ENCODE data around the gene DIP2C. TPM values are rescaled to one million over a fixed set of nuclear protein-coding genes. Genes with fewer than 3 reads are reported as not detected.

The DIP2C gene
- total and polyA plus RNA-seq, 7 experiments from 2014 or later = 1.1 to 8.7 (median 4.5) TPM

- no peaks in the 10 kb centered on the region for H3K36me3 Mint-ChIP-seq
- CTCF ChIA-PET = no interaction called here
- no peaks in the 10 kb centered on the region for H3K4me1 ChIP-seq (ENCODE audit: control insufficient read depth in 2 of 2, insufficient read depth in 2 of 2, low read length in 2 of 2)
Measured at GRCh38 chr10:519055-519715, 170.3 kb downstream of the DIP2C start.

GRCh38 chr10:517872-518475, 171.5 kb downstream of the DIP2C start:
- Histone ChIP-seq H3K9me3 (ENCODE audit: control insufficient read depth in 2 of 3, low read length in 3 of 3) (no peaks in the 10 kb centered on the region), H3K27me3 (ENCODE audit: control insufficient read depth in 2 of 2, insufficient read depth in 2 of 2, low read length in 2 of 2) (no peaks in the 10 kb centered on the region), H3K4me1 (ENCODE audit: control insufficient read depth in 2 of 2, insufficient read depth in 2 of 2, low read length in 2 of 2) (no peaks in the 10 kb centered on the region), H3K27ac (ENCODE audit: low read depth, low read length) (no peak overlapping the region), H3K4me3 (ENCODE audit: low read length) (no peak overlapping the region), H3K36me3 (ENCODE audit: control insufficient read depth in 2 of 3, insufficient read depth in 3 of 3, low read length in 3 of 3) (no peaks in the 10 kb centered on the region)
- Mint-ChIP-seq H3K4me1 (peaks cover 0 to 11% (median 5%) of the 10 kb centered on the region in 7 donors), H3K9me3 (no peaks in the 10 kb centered on the region), H3K36me3 (no peaks in the 10 kb centered on the region), H3K27ac (no peak overlapping the region), H3K27me3 (peaks cover 0 to 19% (median 5%) of the 10 kb centered on the region in 5 donors), H3K4me3 (no peak overlapping the region)
- CTCF ChIA-PET = no interaction called here
- intact Hi-C loops (cut with micrococcal nuclease) = loop anchor here in 1 of 2 donors (10.0 kb wide), 1 partner anchor 557 kb away; no protein-coding TSS in a partner anchor
- POLR2A ChIA-PET = no interaction called here
- no peak for ATAC-seq
- no peak for DNase-seq

More at GRCh38 chr10:519055-519715, 170.3 kb downstream of the DIP2C start:
- H3K4me1 Mint-ChIP-seq = peaks cover 0 to 4% (median 0%) of the 10 kb centered on the region in 7 donors
- no peak overlapping the region for H3K27ac ChIP-seq (ENCODE audit: low read depth, low read length)
- H3K9me3 Mint-ChIP-seq = no peaks in the 10 kb centered on the region
- ATAC-seq = no peak
- intact Hi-C loops (cut with micrococcal nuclease) = loop anchor here in 1 of 2 donors (10.0 kb wide), 1 partner anchor 556 kb away; no protein-coding TSS in a partner anchor
- no peak for DNase-seq
- no peaks in the 10 kb centered on the region for H3K27me3 ChIP-seq (ENCODE audit: control insufficient read depth in 2 of 2, insufficient read depth in 2 of 2, low read length in 2 of 2)
- POLR2A ChIA-PET = interaction anchor here (1.1 kb wide), 1 partner anchor 32 kb away, joined by 3 read pairs; no protein-coding TSS in a partner anchor
- no peak overlapping the region for H3K4me3 ChIP-seq (ENCODE audit: low read length)
- H3K9me3 ChIP-seq (ENCODE audit: control insufficient read depth in 2 of 3, low read length in 3 of 3) = no peaks in the 10 kb centered on the region
- H3K36me3 ChIP-seq (ENCODE audit: control insufficient read depth in 2 of 3, insufficient read depth in 3 of 3, low read length in 3 of 3) = no peaks in the 10 kb centered on the region
- H3K27ac Mint-ChIP-seq = no peak overlapping the region
- H3K4me3 Mint-ChIP-seq = no peak overlapping the region
- peaks cover 0 to 19% (median 6%) of the 10 kb centered on the region in 5 donors for H3K27me3 Mint-ChIP-seq

- ChIA-PET CTCF (no interaction called here), POLR2A (no interaction called here)
- Histone ChIP-seq H3K27me3 (ENCODE audit: control insufficient read depth in 2 of 2, insufficient read depth in 2 of 2, low read length in 2 of 2) (no peaks in the 10 kb centered on the region), H3K36me3 (ENCODE audit: control insufficient read depth in 2 of 3, insufficient read depth in 3 of 3, low read length in 3 of 3) (no peaks in the 10 kb centered on the region), H3K4me3 (ENCODE audit: low read length) (no peak overlapping the region), H3K4me1 (ENCODE audit: control insufficient read depth in 2 of 2, insufficient read depth in 2 of 2, low read length in 2 of 2) (no peaks in the 10 kb centered on the region), H3K27ac (ENCODE audit: low read depth, low read length) (no peak overlapping the region), H3K9me3 (ENCODE audit: control insufficient read depth in 2 of 3, low read length in 3 of 3) (no peaks in the 10 kb centered on the region)
- Mint-ChIP-seq H3K4me3 (no peak overlapping the region), H3K36me3 (no peaks in the 10 kb centered on the region), H3K27me3 (peaks cover 0 to 13% (median 3%) of the 10 kb centered on the region in 5 donors), H3K9me3 (no peaks in the 10 kb centered on the region), H3K4me1 (peaks cover 0 to 13% (median 5%) of the 10 kb centered on the region in 7 donors), H3K27ac (no peak overlapping the region)
- intact Hi-C loops (cut with micrococcal nuclease) = loop anchor here in 1 of 2 donors (10.0 kb wide), 1 partner anchor 557 kb away; no protein-coding TSS in a partner anchor
- ATAC-seq (no peak), DNase-seq (no peak)
Measured at GRCh38 chr10:517241-517830, 172.1 kb downstream of the DIP2C start.

GRCh38 chr10:516764-517163, 172.7 kb downstream of the DIP2C start:
- CTCF ChIA-PET = no interaction called here
- H3K4me3 ChIP-seq (ENCODE audit: low read length) = no peak overlapping the region
- POLR2A ChIA-PET = no interaction called here
- no peaks in the 10 kb centered on the region for H3K36me3 ChIP-seq (ENCODE audit: control insufficient read depth in 2 of 3, insufficient read depth in 3 of 3, low read length in 3 of 3)
- H3K4me1 Mint-ChIP-seq = peaks cover 0 to 13% (median 5%) of the 10 kb centered on the region in 7 donors
- ATAC-seq = no peak
- H3K27ac ChIP-seq (ENCODE audit: low read depth, low read length) = no peak overlapping the region
- DNase-seq = no peak
- H3K4me1 ChIP-seq (ENCODE audit: control insufficient read depth in 2 of 2, insufficient read depth in 2 of 2, low read length in 2 of 2) = no peaks in the 10 kb centered on the region
- no peaks in the 10 kb centered on the region for H3K36me3 Mint-ChIP-seq
- no peak overlapping the region for H3K27ac Mint-ChIP-seq
- intact Hi-C loops (cut with micrococcal nuclease) = loop anchor here in 1 of 2 donors (10.0 kb wide), 1 partner anchor 558 kb away; no protein-coding TSS in a partner anchor
- no peak overlapping the region for H3K4me3 Mint-ChIP-seq
- H3K9me3 Mint-ChIP-seq = no peaks in the 10 kb centered on the region
- no peaks in the 10 kb centered on the region for H3K9me3 ChIP-seq (ENCODE audit: control insufficient read depth in 2 of 3, low read length in 3 of 3)
- H3K27me3 Mint-ChIP-seq = peaks cover 0 to 13% (median 3%) of the 10 kb centered on the region in 5 donors
- H3K27me3 ChIP-seq (ENCODE audit: control insufficient read depth in 2 of 2, insufficient read depth in 2 of 2, low read length in 2 of 2) = no peaks in the 10 kb centered on the region

- H3K27ac Mint-ChIP-seq = peak overlapping the region in 1 of 9 donors; percentile 14
- Histone ChIP-seq H3K27me3 (ENCODE audit: control insufficient read depth in 2 of 2, insufficient read depth in 2 of 2, low read length in 2 of 2) (no peaks in the 10 kb centered on the region), H3K4me3 (ENCODE audit: low read length) (no peak overlapping the region), H3K36me3 (ENCODE audit: control insufficient read depth in 2 of 3, insufficient read depth in 3 of 3, low read length in 3 of 3) (no peaks in the 10 kb centered on the region), H3K9me3 (ENCODE audit: control insufficient read depth in 2 of 3, low read length in 3 of 3) (no peaks in the 10 kb centered on the region), H3K4me1 (ENCODE audit: control insufficient read depth in 2 of 2, insufficient read depth in 2 of 2, low read length in 2 of 2) (no peaks in the 10 kb centered on the region), H3K27ac (ENCODE audit: low read depth, low read length) (no peak overlapping the region)
- intact Hi-C loops (cut with micrococcal nuclease) = loop anchor here in 1 of 2 donors (10.0 kb wide), 1 partner anchor 559 kb away; no protein-coding TSS in a partner anchor
- DNase-seq = no peak
- no peak overlapping the region for H3K4me3 Mint-ChIP-seq
- ChIA-PET POLR2A (no interaction called here), CTCF (interaction anchor here (0.9 to 1.0 kb wide), 2 partner anchors 12 to 46 kb away, joined by 3 to 6 read pairs; no protein-coding TSS in a partner anchor)
- H3K9me3 Mint-ChIP-seq = no peaks in the 10 kb centered on the region
- H3K27me3 Mint-ChIP-seq = peaks cover 0 to 8% (median 4%) of the 10 kb centered on the region in 5 donors
- no peaks in the 10 kb centered on the region for H3K36me3 Mint-ChIP-seq
- ATAC-seq = no peak
- H3K4me1 Mint-ChIP-seq = peaks cover 5 to 22% (median 12%) of the 10 kb centered on the region in 7 donors
Measured at GRCh38 chr10:515674-516073, 173.8 kb downstream of the DIP2C start.

GRCh38 chr10:514137-514671, 175.3 kb downstream of the DIP2C start:
- H3K4me3 ChIP-seq (ENCODE audit: low read length) = no peak overlapping the region
- intact Hi-C loops (cut with micrococcal nuclease) = loop anchor here in 1 of 2 donors (5.0 to 10.0 kb wide), 2 partner anchors 337 to 561 kb away; no protein-coding TSS in a partner anchor
- POLR2A ChIA-PET = interaction anchor here (0.6 to 0.7 kb wide), 2 partner anchors 139 to 254 kb away, joined by 3 read pairs; no protein-coding TSS in a partner anchor

More at GRCh38 chr10:514137-514671, 175.3 kb downstream of the DIP2C start:
- Mint-ChIP-seq H3K27me3 (peaks cover 0 to 9% (median 0%) of the 10 kb centered on the region in 5 donors), H3K27ac (no peak overlapping the region), H3K9me3 (no peaks in the 10 kb centered on the region), H3K4me1 (peaks cover 7 to 27% (median 13%) of the 10 kb centered on the region in 7 donors), H3K36me3 (no peaks in the 10 kb centered on the region), H3K4me3 (no peak overlapping the region)
- no peaks in the 10 kb centered on the region for H3K27me3 ChIP-seq (ENCODE audit: control insufficient read depth in 2 of 2, insufficient read depth in 2 of 2, low read length in 2 of 2)
- no peak for ATAC-seq
- no peaks in the 10 kb centered on the region for H3K9me3 ChIP-seq (ENCODE audit: control insufficient read depth in 2 of 3, low read length in 3 of 3)
- no peaks in the 10 kb centered on the region for H3K36me3 ChIP-seq (ENCODE audit: control insufficient read depth in 2 of 3, insufficient read depth in 3 of 3, low read length in 3 of 3)
- CTCF ChIA-PET = interaction anchor here (0.7 kb wide), 1 partner anchor 1197 kb away, joined by 4 read pairs; no protein-coding TSS in a partner anchor
- H3K4me1 ChIP-seq (ENCODE audit: control insufficient read depth in 2 of 2, insufficient read depth in 2 of 2, low read length in 2 of 2) = no peaks in the 10 kb centered on the region
- H3K27ac ChIP-seq (ENCODE audit: low read depth, low read length) = no peak overlapping the region
- no peak for DNase-seq
